ENCODE data around the gene STX5. TPM values are rescaled to one million over a fixed set of nuclear protein-coding genes. Genes with fewer than 3 reads are reported as not detected.

Gene STX5
- total RNA-seq, 1 donor: 42.8 TPM

- no peak for TF ChIP-seq CTCF (IDR thresholded peaks at IDR 0.05; ENCODE audit: insufficient read depth, low read length)
Measured at GRCh38 chr11:62789576-62789975, 42.3 kb downstream of the STX5 start.

GRCh38 chr11:62788991-62789390 lies 42.9 kb downstream of the STX5 start:
- no peak overlapping the region for H3K4me3 ChIP-seq (ENCODE audit: low read depth, low read length)
- DNase-seq (ENCODE audit: low read depth): no peak
- TF ChIP-seq CTCF (IDR thresholded peaks at IDR 0.05; ENCODE audit: insufficient read depth, low read length): no peak

More at GRCh38 chr11:62789576-62789975, 42.3 kb downstream of the STX5 start:
- H3K4me3 ChIP-seq (ENCODE audit: low read depth, low read length): no peak overlapping the region
- DNase-seq (ENCODE audit: low read depth): no peak

GRCh38 chr11:62787005-62787759 lies 44.7 kb downstream of the STX5 start, which contains the start of gene TMEM179B:
TMEM179B (plus strand) TSS chr11:62787402; CDS start chr11:62787432, 30 bp downstream.
- H3K4me3 ChIP-seq (ENCODE audit: low read depth, low read length): peak within 1 kb of the TSS; percentile 95
- TF ChIP-seq CTCF (IDR thresholded peaks at IDR 0.05; ENCODE audit: insufficient read depth, low read length): peak; percentile 61
- DNase-seq (ENCODE audit: low read depth): peak; percentile 97

- TF ChIP-seq CTCF (IDR thresholded peaks at IDR 0.05; ENCODE audit: insufficient read depth, low read length): peak; percentile 99
- DNase-seq (ENCODE audit: low read depth): peak; percentile 68
- peak overlapping the region; percentile 95 for H3K4me3 ChIP-seq (ENCODE audit: low read depth, low read length)
Measured at GRCh38 chr11:62786318-62787004, 45.4 kb downstream of the STX5 start.

GRCh38 chr11:62782753-62783152 lies 49.1 kb downstream of the STX5 start:
- no peak for TF ChIP-seq CTCF (IDR thresholded peaks at IDR 0.05; ENCODE audit: insufficient read depth, low read length)
- no peak for DNase-seq (ENCODE audit: low read depth)
- no peak overlapping the region for H3K4me3 ChIP-seq (ENCODE audit: low read depth, low read length)

- DNase-seq (ENCODE audit: low read depth): no peak
- TF ChIP-seq CTCF (IDR thresholded peaks at IDR 0.05; ENCODE audit: insufficient read depth, low read length): no peak
- H3K4me3 ChIP-seq (ENCODE audit: low read depth, low read length): no peak overlapping the region
Measured at GRCh38 chr11:62778441-62778840, 53.4 kb downstream of the STX5 start.
